22Rv1 (cell line): Measurements from ENCODE around the gene AUTS2.

Source experiments
- ZFX ChIP-seq: fragments of 450-650 bp; IDR thresholded peaks from 2 replicates; pipeline ENCODE4 v1.6.1; 2017; ENCODE audit warnings: antibody characterized with exemption, borderline replicate concordance
- TF ChIP-seq, protein P1 (sequence below): fragments of 450-650 bp; IDR thresholded peaks from 2 replicates; pipeline ENCODE4 v1.5.1; 2017; ENCODE audit warnings: mild to moderate bottlenecking

DNA sequence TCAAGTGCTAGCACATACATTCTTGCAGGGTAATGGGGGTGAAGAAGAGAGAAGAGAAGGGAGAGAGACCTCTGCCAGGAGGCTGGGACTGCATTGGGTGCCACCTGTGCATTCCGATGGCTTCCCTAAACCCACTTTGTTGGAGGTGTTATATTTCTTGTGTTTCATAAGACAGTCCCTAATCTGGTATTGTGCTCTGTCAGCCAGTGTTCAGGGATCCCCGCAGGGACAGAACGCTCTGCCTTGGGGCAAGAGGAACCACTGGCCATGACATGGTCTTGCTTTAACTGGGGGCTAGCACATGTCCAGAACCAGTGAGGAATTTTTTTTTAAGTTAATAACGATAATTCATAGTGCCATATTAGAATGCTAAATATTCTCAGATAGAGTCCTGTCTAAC, 1168.4 kb downstream of the AUTS2 start:
- TF ChIP-seq, protein P1, sequence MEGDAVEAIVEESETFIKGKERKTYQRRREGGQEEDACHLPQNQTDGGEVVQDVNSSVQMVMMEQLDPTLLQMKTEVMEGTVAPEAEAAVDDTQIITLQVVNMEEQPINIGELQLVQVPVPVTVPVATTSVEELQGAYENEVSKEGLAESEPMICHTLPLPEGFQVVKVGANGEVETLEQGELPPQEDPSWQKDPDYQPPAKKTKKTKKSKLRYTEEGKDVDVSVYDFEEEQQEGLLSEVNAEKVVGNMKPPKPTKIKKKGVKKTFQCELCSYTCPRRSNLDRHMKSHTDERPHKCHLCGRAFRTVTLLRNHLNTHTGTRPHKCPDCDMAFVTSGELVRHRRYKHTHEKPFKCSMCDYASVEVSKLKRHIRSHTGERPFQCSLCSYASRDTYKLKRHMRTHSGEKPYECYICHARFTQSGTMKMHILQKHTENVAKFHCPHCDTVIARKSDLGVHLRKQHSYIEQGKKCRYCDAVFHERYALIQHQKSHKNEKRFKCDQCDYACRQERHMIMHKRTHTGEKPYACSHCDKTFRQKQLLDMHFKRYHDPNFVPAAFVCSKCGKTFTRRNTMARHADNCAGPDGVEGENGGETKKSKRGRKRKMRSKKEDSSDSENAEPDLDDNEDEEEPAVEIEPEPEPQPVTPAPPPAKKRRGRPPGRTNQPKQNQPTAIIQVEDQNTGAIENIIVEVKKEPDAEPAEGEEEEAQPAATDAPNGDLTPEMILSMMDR: no peak
- no peak for TF ChIP-seq ZFX
